Measurements from ENCODE around the gene TNPO2.

The TNPO2 gene

DNA sequence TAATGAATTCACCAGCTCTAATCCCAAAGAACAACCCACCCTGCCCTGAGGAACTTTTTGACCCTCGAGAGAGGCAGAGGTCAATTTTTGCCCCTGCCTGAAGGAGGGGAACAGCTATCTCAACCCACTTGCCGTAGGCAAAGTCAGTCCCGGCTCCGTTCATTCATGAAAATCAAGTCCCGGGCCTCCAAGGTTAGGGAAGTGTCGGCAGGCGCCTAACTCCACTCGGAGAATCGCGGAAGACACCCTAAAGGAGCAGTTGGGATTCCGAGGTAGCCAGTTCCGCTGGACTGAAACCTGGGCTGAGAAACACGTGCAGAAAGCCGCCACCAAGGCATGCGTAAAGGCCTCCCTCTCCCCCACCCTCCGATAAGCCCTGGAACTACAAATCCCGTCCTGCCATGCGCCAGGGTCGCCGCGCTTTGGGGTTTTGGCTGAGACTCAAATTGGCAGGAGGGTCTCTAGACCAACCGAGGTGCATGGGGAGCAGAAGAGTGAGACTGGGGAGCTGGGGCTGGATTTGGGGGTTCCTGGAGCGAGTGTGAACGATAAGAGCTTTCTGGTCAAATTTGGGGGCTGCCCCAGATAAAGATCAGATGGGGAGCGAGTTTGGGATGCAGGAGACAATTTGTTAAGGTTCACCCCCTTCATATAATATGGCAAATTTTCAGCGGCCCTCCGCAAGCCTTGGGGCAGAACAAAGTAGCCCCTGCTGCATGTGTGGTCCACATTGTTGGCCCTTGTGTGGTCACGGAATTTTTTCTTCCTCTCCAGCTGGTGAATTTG lies at the start of gene TNPO2:
TNPO2 (minus strand) TSS at position 292 of the 786 bp plus-strand sequence. CDS start 2,955 bp downstream, outside the sequence.
- peak; percentile 42 to 63 for DNase-seq (ENCODE audit: low spot score in 2 of 2)
- Mint-ChIP-seq H3K4me3 (peak within 1 kb of the TSS; percentile 88), H3K27me3 (no peaks in the 10 kb centered on the region), H3K4me1 (peaks cover 38% of the 10 kb centered on the region), H3K9me3 (no peaks in the 10 kb centered on the region), H3K36me3 (no peaks in the 10 kb centered on the region), H3K27ac (peak within 1 kb of the TSS; percentile 91)
- peak; percentile 34 for ATAC-seq (ENCODE audit: low read depth)

DNA sequence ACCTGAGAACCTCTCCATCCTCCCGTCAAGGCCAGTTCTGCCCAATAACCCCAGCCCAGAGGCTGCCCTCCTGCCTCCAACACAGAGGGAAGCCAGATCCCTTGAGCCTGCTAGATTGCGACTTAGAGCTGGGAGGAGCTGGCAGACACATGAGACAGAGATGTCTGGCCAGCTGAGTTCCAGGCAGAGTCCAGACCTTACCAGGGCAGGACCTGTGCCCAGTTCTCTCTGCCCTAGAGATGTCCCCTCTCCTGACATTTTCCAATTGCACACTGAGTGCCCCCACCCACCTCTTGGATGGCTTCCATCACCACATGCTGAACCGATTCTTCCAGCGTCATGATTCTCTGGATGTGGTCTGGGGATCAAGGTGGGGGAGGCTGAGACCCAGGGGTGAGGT lies 48.6 kb upstream of the TNPO2 start:
- no peak overlapping the region for H3K27ac Mint-ChIP-seq
- DNase-seq (ENCODE audit: low spot score in 2 of 2) (no peak), ATAC-seq (ENCODE audit: low read depth) (no peak)
- no peaks in the 10 kb centered on the region for H3K36me3 Mint-ChIP-seq
- H3K9me3 Mint-ChIP-seq: no peaks in the 10 kb centered on the region
- H3K4me3 Mint-ChIP-seq: no peak overlapping the region
- no peaks in the 10 kb centered on the region for H3K27me3 Mint-ChIP-seq
- H3K4me1 Mint-ChIP-seq: peaks cover 14% of the 10 kb centered on the region

DNA sequence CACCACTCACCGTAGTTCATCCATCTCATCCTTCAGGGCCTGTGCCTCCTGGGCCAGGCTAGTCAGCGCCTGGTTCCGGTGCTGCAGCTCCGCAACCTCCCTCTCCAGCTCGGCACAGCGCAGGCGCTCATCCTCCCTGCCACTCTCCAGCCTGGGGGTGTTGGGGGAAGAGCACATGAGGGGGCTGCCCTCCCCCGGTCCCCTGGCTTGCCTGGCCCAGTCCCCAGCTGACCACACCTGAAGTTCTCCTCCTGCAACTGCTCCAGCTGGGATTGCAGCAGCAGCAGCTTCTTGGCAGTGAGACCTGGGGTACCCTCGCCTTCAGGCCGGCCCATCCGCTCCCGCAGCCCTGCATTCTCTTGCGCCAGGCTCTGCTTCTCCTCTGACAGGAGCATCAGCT lies 47.2 kb upstream of the TNPO2 start:
- H3K27ac Mint-ChIP-seq: no peak overlapping the region
- peaks cover 16% of the 10 kb centered on the region for H3K4me1 Mint-ChIP-seq
- no peak for ATAC-seq (ENCODE audit: low read depth)
- no peak for DNase-seq (ENCODE audit: low spot score in 2 of 2)
- no peaks in the 10 kb centered on the region for H3K36me3 Mint-ChIP-seq
- H3K27me3 Mint-ChIP-seq: no peaks in the 10 kb centered on the region
- no peaks in the 10 kb centered on the region for H3K9me3 Mint-ChIP-seq
- no peak overlapping the region for H3K4me3 Mint-ChIP-seq

- no peaks in the 10 kb centered on the region for H3K27me3 Mint-ChIP-seq
- H3K4me1 Mint-ChIP-seq: peaks cover 17% of the 10 kb centered on the region
- H3K9me3 Mint-ChIP-seq: no peaks in the 10 kb centered on the region
- peak; percentile 84 for ATAC-seq (ENCODE audit: low read depth)
- H3K4me3 Mint-ChIP-seq: peak overlapping the region; percentile 35
- H3K27ac Mint-ChIP-seq: no peak overlapping the region
- H3K36me3 Mint-ChIP-seq: no peaks in the 10 kb centered on the region
- DNase-seq (ENCODE audit: low spot score in 2 of 2): no peak
Observed at GRCh38 chr19:12769689-12770088, 46.0 kb upstream of the TNPO2 start.

- ATAC-seq (ENCODE audit: low read depth) (no peak), DNase-seq (ENCODE audit: low spot score in 2 of 2) (no peak)
- no peak overlapping the region for H3K4me3 Mint-ChIP-seq
Observed at GRCh38 chr19:12767666-12768065, 43.9 kb upstream of the TNPO2 start.

GRCh38 chr19:12767150-12767549 lies 43.4 kb upstream of the TNPO2 start:
- Mint-ChIP-seq H3K4me3 (no peak overlapping the region), H3K27me3 (no peaks in the 10 kb centered on the region), H3K27ac (no peak overlapping the region), H3K9me3 (no peaks in the 10 kb centered on the region), H3K4me1 (peaks cover 12% of the 10 kb centered on the region), H3K36me3 (no peaks in the 10 kb centered on the region)
- ATAC-seq (ENCODE audit: low read depth): no peak
- DNase-seq (ENCODE audit: low spot score in 2 of 2): no peak

More at GRCh38 chr19:12767666-12768065, 43.9 kb upstream of the TNPO2 start:
- Mint-ChIP-seq H3K4me1 (peaks cover 12% of the 10 kb centered on the region), H3K9me3 (no peaks in the 10 kb centered on the region), H3K27ac (no peak overlapping the region), H3K36me3 (no peaks in the 10 kb centered on the region), H3K27me3 (no peaks in the 10 kb centered on the region)

DNA sequence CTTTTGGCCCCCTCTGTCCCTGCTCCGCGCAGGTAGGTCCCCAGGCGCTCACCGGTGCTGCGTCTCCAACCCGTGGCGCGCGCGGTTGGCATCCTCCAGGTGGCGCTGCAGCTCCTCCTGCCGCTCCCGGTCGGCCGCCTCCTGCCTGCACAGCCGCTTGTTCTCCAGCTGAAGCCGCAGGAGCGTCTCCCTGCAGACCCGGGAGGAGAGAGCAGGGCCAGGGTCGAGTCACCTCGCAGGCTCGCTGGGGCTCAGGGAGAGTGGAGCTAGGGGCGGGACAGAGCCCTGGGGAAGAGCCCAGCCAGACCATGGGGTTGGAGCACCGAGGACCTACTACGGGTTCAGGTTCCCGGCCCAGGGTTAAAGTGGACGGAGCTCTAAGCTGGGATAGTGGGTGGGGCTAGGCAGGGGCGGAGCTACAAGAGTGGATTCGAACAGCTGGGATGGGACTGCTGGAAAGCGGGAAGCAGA lies 42.4 kb upstream of the TNPO2 start:
- Mint-ChIP-seq H3K36me3 (no peaks in the 10 kb centered on the region), H3K9me3 (no peaks in the 10 kb centered on the region), H3K4me1 (peaks cover 12% of the 10 kb centered on the region), H3K27me3 (no peaks in the 10 kb centered on the region), H3K27ac (no peak overlapping the region), H3K4me3 (peak overlapping the region; percentile 5)
- peak; percentile 74 for ATAC-seq (ENCODE audit: low read depth)
- DNase-seq (ENCODE audit: low spot score in 2 of 2): peak; percentile 81 to 93

DNA sequence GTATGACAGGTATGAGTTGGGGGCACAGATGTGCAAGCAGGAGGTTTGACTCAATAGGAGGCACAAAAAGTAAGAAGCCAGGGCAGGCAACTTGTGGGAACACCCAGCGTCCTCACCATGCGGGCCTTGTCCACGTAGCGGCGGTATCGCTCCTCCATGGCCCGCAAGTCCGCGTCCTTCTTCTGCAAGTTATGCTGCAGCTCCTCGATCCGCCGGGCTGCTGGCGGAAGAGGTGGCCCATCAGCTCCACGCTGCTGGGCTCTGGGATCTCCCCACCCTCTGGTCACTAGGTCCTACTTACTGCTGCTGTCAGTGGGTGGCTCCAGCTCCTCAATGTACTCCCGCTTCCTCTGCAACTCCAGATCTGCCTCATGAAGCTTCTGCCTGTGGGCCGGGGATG lies 41.0 kb upstream of the TNPO2 start:
- ATAC-seq (ENCODE audit: low read depth): no peak
- Mint-ChIP-seq H3K36me3 (no peaks in the 10 kb centered on the region), H3K27me3 (no peaks in the 10 kb centered on the region), H3K27ac (no peak overlapping the region), H3K9me3 (no peaks in the 10 kb centered on the region), H3K4me1 (peaks cover 7% of the 10 kb centered on the region), H3K4me3 (no peak overlapping the region)
- no peak for DNase-seq (ENCODE audit: low spot score in 2 of 2)

GRCh38 chr19:12763100-12763499 lies 39.4 kb upstream of the TNPO2 start:
- no peaks in the 10 kb centered on the region for H3K9me3 Mint-ChIP-seq
- peaks cover 5% of the 10 kb centered on the region for H3K4me1 Mint-ChIP-seq
- H3K27me3 Mint-ChIP-seq: peaks cover 1% of the 10 kb centered on the region
- no peak overlapping the region for H3K27ac Mint-ChIP-seq
- no peak overlapping the region for H3K4me3 Mint-ChIP-seq
- H3K36me3 Mint-ChIP-seq: no peaks in the 10 kb centered on the region
- DNase-seq (ENCODE audit: low spot score in 2 of 2): no peak
- no peak for ATAC-seq (ENCODE audit: low read depth)

DNA sequence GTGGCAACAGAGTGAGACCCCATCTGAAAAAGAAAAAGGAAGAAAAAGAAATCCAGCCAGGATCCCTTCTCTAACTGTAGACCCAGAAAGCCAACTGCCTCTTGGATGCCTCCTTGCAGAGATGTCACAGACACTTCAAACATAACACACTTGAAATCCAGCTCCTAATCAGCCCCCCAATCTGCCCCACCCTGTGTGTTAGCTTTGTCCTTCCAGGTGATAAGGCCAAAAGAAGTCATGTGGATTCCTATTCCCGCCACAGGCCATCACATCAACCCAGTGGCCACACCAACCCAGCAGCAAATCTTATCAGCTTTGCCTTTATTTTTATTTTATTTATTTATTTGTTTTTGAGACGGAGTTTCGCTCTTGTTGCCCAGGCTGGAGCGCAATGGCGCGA lies 36.0 kb upstream of the TNPO2 start:
- ATAC-seq (ENCODE audit: low read depth): no peak

DNA sequence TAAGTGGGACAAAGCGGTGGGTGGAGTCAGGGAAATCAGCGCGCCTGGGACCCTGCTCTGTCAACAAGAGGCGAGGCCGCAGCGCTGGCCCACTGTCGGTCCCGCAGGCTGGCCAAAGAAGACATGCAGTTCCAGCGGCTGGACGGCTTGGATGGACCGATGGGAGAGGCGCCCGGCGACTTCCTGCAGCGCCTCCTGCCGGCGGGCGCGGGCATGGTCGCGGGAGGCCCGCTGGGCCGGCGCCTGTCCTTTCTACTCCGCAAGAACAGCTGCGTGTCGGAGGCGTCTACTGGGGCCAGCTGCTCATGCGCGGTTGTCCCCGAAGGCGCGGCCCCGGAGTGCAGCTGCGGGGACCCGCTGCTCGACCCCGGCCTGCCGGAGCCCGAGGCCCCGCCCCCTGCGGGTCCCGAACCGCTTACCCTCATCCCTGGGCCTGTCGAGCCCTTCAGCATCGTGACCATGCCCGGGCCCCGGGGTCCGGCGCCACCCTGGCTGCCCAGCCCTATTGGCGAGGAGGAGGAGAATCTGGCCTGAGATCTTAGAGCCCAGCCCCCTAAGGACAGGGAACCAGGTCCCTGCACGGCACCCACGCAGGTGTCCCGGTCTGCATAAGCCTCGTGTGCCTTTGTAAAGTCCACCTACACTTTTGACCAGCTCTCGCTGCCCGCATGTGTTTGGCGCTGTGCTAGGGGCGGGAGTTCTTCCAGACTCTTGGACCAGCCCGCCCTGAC lies 34.0 kb upstream of the TNPO2 start:
- H3K27me3 Mint-ChIP-seq: peaks cover 18% of the 10 kb centered on the region
- no peak overlapping the region for H3K27ac Mint-ChIP-seq
- no peaks in the 10 kb centered on the region for H3K36me3 Mint-ChIP-seq
- H3K9me3 Mint-ChIP-seq: no peaks in the 10 kb centered on the region
- ATAC-seq (ENCODE audit: low read depth): peak; percentile 74
- H3K4me1 Mint-ChIP-seq: no peaks in the 10 kb centered on the region
- DNase-seq (ENCODE audit: low spot score in 2 of 2): peak; percentile 63 to 75
- H3K4me3 Mint-ChIP-seq: peak overlapping the region; percentile 32

More for the DNA sequence above, 36.0 kb upstream of the TNPO2 start:
- DNase-seq (ENCODE audit: low spot score in 2 of 2): no peak
- Mint-ChIP-seq H3K36me3 (no peaks in the 10 kb centered on the region), H3K9me3 (no peaks in the 10 kb centered on the region), H3K27me3 (peaks cover 13% of the 10 kb centered on the region), H3K4me3 (no peak overlapping the region), H3K27ac (no peak overlapping the region), H3K4me1 (no peaks in the 10 kb centered on the region)

DNA sequence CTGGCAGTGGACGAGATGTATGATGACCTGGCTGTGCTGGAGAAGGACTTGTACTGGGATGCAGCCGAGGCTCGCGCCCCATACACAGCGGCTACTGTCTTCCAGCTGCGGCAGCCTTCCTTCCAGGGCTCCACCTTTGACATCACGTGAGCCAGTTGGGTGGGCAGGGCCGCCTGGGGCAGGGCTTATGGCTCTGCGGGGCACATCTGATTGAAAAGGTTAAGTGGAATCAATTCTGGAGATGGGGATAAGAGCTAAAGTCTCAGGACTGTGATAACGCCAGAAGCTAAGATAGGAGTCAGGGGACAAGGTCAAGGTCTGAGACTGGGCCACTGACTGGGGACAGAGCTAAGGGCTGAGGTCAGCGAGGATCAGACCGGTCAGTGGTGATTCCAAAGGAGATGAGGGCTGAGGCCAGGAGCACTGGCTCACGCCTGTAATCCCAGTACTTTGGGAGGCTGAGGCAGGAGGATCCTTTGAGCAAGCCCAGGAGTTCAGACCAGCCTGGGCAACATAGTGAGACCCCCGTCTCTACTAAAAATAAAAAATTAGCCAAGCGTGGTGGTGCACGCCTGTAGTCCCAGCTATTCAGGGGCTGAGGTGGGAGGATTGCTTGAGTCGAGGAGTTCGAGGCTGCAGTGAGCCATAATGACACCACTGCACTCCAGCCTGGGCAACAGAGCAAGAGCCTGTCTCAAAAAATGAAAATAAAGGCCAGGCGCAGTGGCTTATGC lies 32.6 kb upstream of the TNPO2 start:
- ATAC-seq (ENCODE audit: low read depth) (no peak), DNase-seq (ENCODE audit: low spot score in 2 of 2) (no peak)
- Mint-ChIP-seq H3K4me1 (no peaks in the 10 kb centered on the region), H3K9me3 (no peaks in the 10 kb centered on the region), H3K27ac (no peak overlapping the region), H3K27me3 (peaks cover 23% of the 10 kb centered on the region), H3K4me3 (no peak overlapping the region), H3K36me3 (no peaks in the 10 kb centered on the region)

- H3K4me3 Mint-ChIP-seq: no peak overlapping the region
- peaks cover 5% of the 10 kb centered on the region for H3K4me1 Mint-ChIP-seq
- H3K36me3 Mint-ChIP-seq: no peaks in the 10 kb centered on the region
- ATAC-seq (ENCODE audit: low read depth) (no peak), DNase-seq (ENCODE audit: low spot score in 2 of 2) (no peak)
- H3K27me3 Mint-ChIP-seq: peaks cover 33% of the 10 kb centered on the region
- H3K9me3 Mint-ChIP-seq: no peaks in the 10 kb centered on the region
- no peak overlapping the region for H3K27ac Mint-ChIP-seq
Observed at GRCh38 chr19:12754465-12755196, 30.9 kb upstream of the TNPO2 start.
